HG02588 (cell line): ENCODE data around the gene GPR173.
A peak's percentile ranks its signal among the peaks of the same experiment; 100 is the strongest.

Experiments
- ATAC-seq: cut with Tn5 transposase; IDR thresholded peaks from one replicate; pipeline ENCODE4 v1.9.1; 2021; ENCODE audit warnings: mild to moderate bottlenecking, moderate library complexity; ENCODE audit not compliant: unreplicated experiment

GPR173 gene

GRCh38 chrX:53088136-53088974 is 39.8 kb downstream of the GPR173 start:
- peak; percentile 65 for ATAC-seq

GRCh38 chrX:53089224-53089842 is 40.7 kb downstream of the GPR173 start:
- ATAC-seq: no peak

- ATAC-seq: no peak
Measured at GRCh38 chrX:53089925-53090324, 41.3 kb downstream of the GPR173 start.

GRCh38 chrX:53091354-53091753 is 42.8 kb downstream of the GPR173 start:
- ATAC-seq: no peak

- ATAC-seq: peak; percentile 44
Measured at GRCh38 chrX:53093177-53093655, 44.6 kb downstream of the GPR173 start.

- ATAC-seq: peak; percentile 75
Measured at GRCh38 chrX:53093748-53094581, 45.4 kb downstream of the GPR173 start, which contains the start of gene KANTR. TSS of gene KANTR (plus strand) at chrX:53094142. CDS start at chrX:53124273, 30,131 bp downstream.

- no peak for ATAC-seq
Measured at GRCh38 chrX:53094582-53094905, 46.0 kb downstream of the GPR173 start.

- ATAC-seq: no peak
Measured at GRCh38 chrX:53095796-53096195, 47.2 kb downstream of the GPR173 start.

GRCh38 chrX:53114864-53115549 is 66.4 kb downstream of the GPR173 start:
- no peak for ATAC-seq

GRCh38 chrX:53115550-53115874 is 66.9 kb downstream of the GPR173 start:
- no peak for ATAC-seq

- ATAC-seq: no peak
Measured at GRCh38 chrX:53116101-53116500, 67.5 kb downstream of the GPR173 start.

GRCh38 chrX:53122013-53122412 is 73.4 kb downstream of the GPR173 start:
- no peak for ATAC-seq

GRCh38 chrX:53125506-53125905 is 76.9 kb downstream of the GPR173 start:
- ATAC-seq: no peak

- ATAC-seq: no peak
Measured at GRCh38 chrX:53126377-53126776, 77.8 kb downstream of the GPR173 start.

- ATAC-seq: no peak
Measured at GRCh38 chrX:53128097-53128749, 79.6 kb downstream of the GPR173 start.
